GM19468 (cell line): Measurements from ENCODE around the gene CLDN14.
"Not testable (repeated sequence)": the region's sequence is repeated elsewhere in the genome, so short reads cannot be mapped to it uniquely, and the experiment has no call there.

Experiments used
- ATAC-seq: cut with Tn5 transposase; IDR thresholded peaks from one replicate; pipeline ENCODE4 v1.9.1; 2021; ENCODE audit warnings: mild to moderate bottlenecking, moderate library complexity, moderate number of reproducible peaks; ENCODE audit not compliant: unreplicated experiment; ENCODE audit errors: extremely low read depth

The CLDN14 gene

GRCh38 chr21:36476541-36476940, 3.4 kb downstream of the CLDN14 start:
- not testable (repeated sequence) for ATAC-seq

- no peak for ATAC-seq
Measured at GRCh38 chr21:36474591-36474990, 5.3 kb downstream of the CLDN14 start.

GRCh38 chr21:36473203-36473602, 6.7 kb downstream of the CLDN14 start:
- ATAC-seq, result no peak

- ATAC-seq, result no peak
Measured at GRCh38 chr21:36472377-36472776, 7.5 kb downstream of the CLDN14 start.

GRCh38 chr21:36471254-36471723, 8.6 kb downstream of the CLDN14 start:
- ATAC-seq, result no peak

- no peak for ATAC-seq
Measured at GRCh38 chr21:36470294-36470693, 9.6 kb downstream of the CLDN14 start.

GRCh38 chr21:36466061-36466511, 13.8 kb downstream of the CLDN14 start:
- ATAC-seq, result no peak

- ATAC-seq, result no peak
Measured at GRCh38 chr21:36465478-36465877, 14.4 kb downstream of the CLDN14 start.

- no peak for ATAC-seq
Measured at GRCh38 chr21:36464590-36464989, 15.3 kb downstream of the CLDN14 start.

GRCh38 chr21:36463991-36464390, 15.9 kb downstream of the CLDN14 start:
- ATAC-seq, result no peak

GRCh38 chr21:36463204-36463603, 16.7 kb downstream of the CLDN14 start:
- ATAC-seq, result no peak

- no peak for ATAC-seq
Measured at GRCh38 chr21:36461918-36462486, 17.9 kb downstream of the CLDN14 start.

GRCh38 chr21:36461277-36461917, 18.5 kb downstream of the CLDN14 start:
- no peak for ATAC-seq

GRCh38 chr21:36460866-36461265, 19.1 kb downstream of the CLDN14 start:
- ATAC-seq, result no peak

- no peak for ATAC-seq
Measured at GRCh38 chr21:36459098-36459497, 20.8 kb downstream of the CLDN14 start.

GRCh38 chr21:36456729-36457414, 23.1 kb downstream of the CLDN14 start:
- ATAC-seq, result no peak

- ATAC-seq, result no peak
Measured at GRCh38 chr21:36454706-36455105, 25.2 kb downstream of the CLDN14 start.

- no peak for ATAC-seq
Measured at GRCh38 chr21:36454093-36454531, 25.8 kb downstream of the CLDN14 start.

- no peak for ATAC-seq
Measured at GRCh38 chr21:36452281-36452825, 27.6 kb downstream of the CLDN14 start.

- ATAC-seq, result no peak
Measured at GRCh38 chr21:36451506-36451905, 28.4 kb downstream of the CLDN14 start.

- no peak for ATAC-seq
Measured at GRCh38 chr21:36450511-36450910, 29.4 kb downstream of the CLDN14 start.
